GM23338 (cell line): ENCODE measurements around the gene OR8I2. TPM values are rescaled to one million over a fixed set of nuclear protein-coding genes. Genes with fewer than 3 reads are reported as not detected.
"Not testable (repeated sequence)": the region's sequence is repeated elsewhere in the genome, so short reads cannot be mapped to it uniquely, and the experiment has no call there.

ENCODE experiments used
- ATAC-seq: fragments of 200-7000 bp; cut with Tn5 transposase; 3 replicates; pipeline ENCODE4 v1.9.1; 2020
- DNase-seq: peaks from one replicate; pipeline ENCODE4 v3.0.0-alpha.2; 2015; ENCODE audit warnings: low spot score
- H2AFZ ChIP-seq: fragments of 200-600 bp; sonication (generic); 2 replicates; pipeline ENCODE4 v1.8.0; 2016; ENCODE audit warnings: antibody characterized with exemption, mild to moderate bottlenecking, moderate library complexity
- H3F3A ChIP-seq: fragments of 200-600 bp; sonication (generic); replicated peaks from 2 replicates; pipeline ENCODE4 v1.8.0; 2017; ENCODE audit warnings: antibody characterized with exemption, mixed run types, low read depth
- H3K27ac ChIP-seq: fragments of 200-600 bp; sonication (generic); 2 replicates; pipeline ENCODE4 v1.6.1; 2016; ENCODE audit warnings: low read depth
- H3K27me3 ChIP-seq: fragments of 200-600 bp; sonication (generic); 2 replicates; pipeline ENCODE4 v1.8.0; 2016; ENCODE audit warnings: mild to moderate bottlenecking, mixed run types, moderate library complexity; ENCODE audit not compliant: insufficient read depth
- H3K36me3 ChIP-seq: fragments of 200-600 bp; sonication (generic); 2 replicates; pipeline ENCODE4 v1.8.0; 2016; ENCODE audit warnings: mild to moderate bottlenecking; ENCODE audit not compliant: insufficient read depth
- H3K4me1 ChIP-seq: fragments of 200-600 bp; sonication (generic); 2 replicates; pipeline ENCODE4 v1.8.0; 2016; ENCODE audit warnings: mild to moderate bottlenecking, moderate library complexity; ENCODE audit not compliant: insufficient read depth
- H3K4me2 ChIP-seq: fragments of 200-600 bp; sonication (generic); 2 replicates; pipeline ENCODE4 v1.7.1; 2017; ENCODE audit warnings: mixed run types
- H3K4me3 ChIP-seq: fragments of 200-600 bp; sonication (generic); 2 replicates; pipeline ENCODE4 v1.6.1; 2016; ENCODE audit warnings: mixed run types
- H3K79me2 ChIP-seq: fragments of 200-600 bp; sonication (generic); replicated peaks from 2 replicates; pipeline ENCODE4 v1.8.0; 2017; ENCODE audit warnings: mild to moderate bottlenecking; ENCODE audit not compliant: insufficient read depth
- H3K9me2 ChIP-seq: fragments of 200-600 bp; sonication (generic); 2 replicates; pipeline ENCODE4 v1.8.0; 2017; ENCODE audit not compliant: insufficient read depth
- H4K20me1 ChIP-seq: fragments of 200-600 bp; sonication (generic); replicated peaks from 2 replicates; pipeline ENCODE4 v1.8.0; 2017; ENCODE audit warnings: mild to moderate bottlenecking; ENCODE audit not compliant: insufficient read depth
- H3K27ac Mint-ChIP-seq: 2 replicates; pipeline ENCODE4 v1.8.0; 2020; ENCODE audit warnings: inconsistent platforms, mild to moderate bottlenecking, moderate library complexity, mixed read lengths
- H3K27me3 Mint-ChIP-seq: 3 replicates; pipeline ENCODE4 v1.8.0; 2022; ENCODE audit warnings: low read depth, mild to moderate bottlenecking, moderate library complexity, mixed read lengths, inconsistent platforms; ENCODE audit not compliant: insufficient read depth, poor library complexity
- H3K36me3 Mint-ChIP-seq: 3 replicates; pipeline ENCODE4 v1.8.0; 2021; ENCODE audit warnings: low read depth, mild to moderate bottlenecking, inconsistent platforms, moderate library complexity, mixed read lengths
- H3K4me1 Mint-ChIP-seq: 3 replicates; pipeline ENCODE4 v1.8.0; 2020; ENCODE audit warnings: mild to moderate bottlenecking, inconsistent platforms, mixed read lengths
- H3K4me3 Mint-ChIP-seq: 3 replicates; pipeline ENCODE4 v1.8.0; 2021; ENCODE audit warnings: moderate library complexity, mild to moderate bottlenecking, inconsistent platforms, mixed read lengths
- H3K9me3 Mint-ChIP-seq: 3 replicates; pipeline ENCODE4 v1.8.0; 2020; ENCODE audit warnings: moderate library complexity, mild to moderate bottlenecking, inconsistent platforms, mixed read lengths
- ETS1 ChIP-seq: IDR thresholded peaks from 2 replicates; pipeline ENCODE4 v1.6.1; 2016; ENCODE audit warnings: antibody characterized with exemption
- POLR2AphosphoS5 ChIP-seq: IDR thresholded peaks from 2 replicates; pipeline ENCODE4 v1.6.1; 2016; ENCODE audit warnings: antibody characterized with exemption, low read depth
- REST ChIP-seq: IDR thresholded peaks from one replicate; pipeline ENCODE4 v1.6.1; 2018; ENCODE audit warnings: antibody characterized with exemption; ENCODE audit not compliant: unreplicated experiment
- STAT1 ChIP-seq: IDR thresholded peaks from one replicate; pipeline ENCODE4 v1.6.1; 2016; ENCODE audit warnings: antibody characterized with exemption; ENCODE audit not compliant: unreplicated experiment
- ZNF114 ChIP-seq: fragments of 250-450 bp; sonication (Bioruptor Pico); IDR thresholded peaks from 2 replicates; pipeline ENCODE4 v1.5.0; 2020; ENCODE audit warnings: mild to moderate bottlenecking, moderate library complexity
- ZNF462 ChIP-seq: fragments of 250-450 bp; sonication (Bioruptor Pico); IDR thresholded peaks from 2 replicates; pipeline ENCODE4 v1.5.0; 2020; ENCODE audit warnings: mild to moderate bottlenecking, moderate library complexity
- polyA plus RNA-seq: library from polyadenylated mRNA; unstranded; fragments of >200 nt; fragmentation: Nextera tagmentation; extraction: Ambion mirVana; gene quantifications from 2 replicates; pipeline ENCODE4 v1.2.1, GENCODE V29; 2016
- total RNA-seq: library from RNA; depleted of rRNA; stranded (reverse); fragments of >200 nt; shearing (Covaris generic); gene quantifications from 2 replicates; pipeline ENCODE4 v1.2.3, GENCODE V29; 2014

OR8I2 gene
- total and polyA plus RNA-seq, 2 experiments from 2014 or later, result not detected

- no peak within 1 kb of the TSS for H2AFZ ChIP-seq
- Mint-ChIP-seq H3K4me1 (no peaks in the 10 kb centered on the region), H3K9me3 (peaks cover 11% of the 10 kb centered on the region; the same call in 2 of the 3 replicates), H3K27me3 (peaks cover 2% of the 10 kb centered on the region), H3K27ac (no peak within 1 kb of the TSS), H3K36me3 (0 out of 3 replicates have a peak, but pooled peaks cover 3% of the 10 kb centered on the region), H3K4me3 (no peak within 1 kb of the TSS)
- H3K9me2 ChIP-seq, result no peaks in the 10 kb centered on the region
- H3K4me2 ChIP-seq, result no peak within 1 kb of the TSS
- H3K79me2 ChIP-seq, result no peaks in the 10 kb centered on the region
- no peaks in the 10 kb centered on the region for H4K20me1 ChIP-seq
- H3K27me3 ChIP-seq, result no peaks in the 10 kb centered on the region
- H3K4me3 ChIP-seq, result no peak within 1 kb of the TSS
- DNase-seq, result no peak
- H3K36me3 ChIP-seq, result no peaks in the 10 kb centered on the region
- ATAC-seq, result no peak
- H3K27ac ChIP-seq, result no peak within 1 kb of the TSS
- no peaks in the 10 kb centered on the region for H3F3A ChIP-seq
- TF ChIP-seq ETS1 (no peak), STAT1 (no peak), POLR2AphosphoS5 (no peak), ZNF462 (CRISPR knock-in tag) (no peak), ZNF114 (CRISPR knock-in tag) (no peak), REST (no peak)
- H3K4me1 ChIP-seq, result no peaks in the 10 kb centered on the region
Observed at GRCh38 chr11:56140151-56140661, 47.1 kb downstream of the OR8I2 start, which contains the start of gene OR8J3. TSS of gene OR8J3 (minus strand) at chr11:56140201. CDS start at chr11:56137718, 2,483 bp downstream.

- H3K4me1 Mint-ChIP-seq, H3K4me2 ChIP-seq, H3K4me3 ChIP-seq, H3K4me1 ChIP-seq, DNase-seq, H2AFZ ChIP-seq, H3K36me3 Mint-ChIP-seq, H3K27ac Mint-ChIP-seq, H3K9me2 ChIP-seq, H3K79me2 ChIP-seq, H4K20me1 ChIP-seq, ATAC-seq, H3K36me3 ChIP-seq, H3K27me3 Mint-ChIP-seq, H3K4me3 Mint-ChIP-seq, H3K27me3 ChIP-seq, H3K27ac ChIP-seq, H3F3A ChIP-seq: not testable (repeated sequence)
- H3K9me3 Mint-ChIP-seq, result peaks cover 17% of the 10 kb centered on the region
Observed at GRCh38 chr11:56143681-56144080, 50.6 kb downstream of the OR8I2 start.
